ENCODE measurements around the gene SOAT1. TPM values are rescaled to one million over a fixed set of nuclear protein-coding genes. Genes with fewer than 3 reads are reported as not detected.

SOAT1 gene
- total RNA-seq, 3 donors from 2014 or later, result 25.1 to 32.6 (median 28.6) TPM

DNA sequence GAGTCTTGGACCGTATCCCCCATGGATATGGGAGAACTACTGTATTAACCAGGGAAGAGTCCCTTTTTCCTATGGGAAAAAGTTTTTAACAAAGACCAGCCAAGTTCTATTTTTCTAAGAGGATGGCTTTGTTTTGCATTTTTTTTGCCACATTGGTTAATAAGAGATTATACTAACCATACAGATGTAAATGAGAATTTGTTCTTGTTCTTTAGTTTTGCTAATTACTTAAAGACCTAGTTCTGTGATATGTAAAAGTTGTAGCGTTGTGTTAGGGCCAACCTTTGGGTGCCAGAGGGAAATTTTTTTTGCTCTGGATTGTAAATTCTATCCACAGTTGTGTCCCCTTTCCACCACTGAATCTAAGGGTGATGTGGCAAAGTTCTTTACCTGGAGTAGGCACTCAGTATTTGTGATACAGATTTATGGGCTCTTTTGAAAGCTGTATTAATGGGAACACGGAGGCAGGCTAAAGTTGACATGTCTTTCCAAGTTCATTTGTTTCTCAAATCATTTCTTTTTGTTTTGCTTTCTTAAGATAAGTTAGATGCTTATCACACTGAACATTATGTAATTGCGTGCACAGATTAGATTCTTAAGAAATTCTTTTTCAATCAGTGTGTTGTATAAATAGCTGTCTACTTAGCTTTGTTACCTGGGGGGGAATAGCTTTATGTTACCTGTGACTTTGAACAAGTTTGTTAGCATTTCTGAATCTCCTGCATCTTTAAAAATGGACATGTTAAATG, 2.9 kb downstream of the SOAT1 start:
- intact Hi-C loops (cut with DNase I, micrococcal nuclease), result no loop called here
- no peak overlapping the region for H3K4me3 ChIP-seq

DNA sequence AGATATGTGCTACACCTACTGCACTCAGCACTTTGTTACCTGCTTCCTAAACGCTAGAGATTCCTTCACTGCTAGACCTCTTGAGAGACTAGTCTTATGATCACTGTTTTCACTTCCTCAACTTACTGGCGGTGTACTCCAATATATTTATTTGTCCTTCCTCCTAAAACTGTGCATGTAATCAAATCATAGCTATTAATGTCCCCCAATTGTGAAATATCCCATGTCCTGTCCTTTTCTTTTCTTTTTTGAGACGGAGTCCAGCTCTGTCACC, 3.4 kb downstream of the SOAT1 start:
- Histone ChIP-seq H3K36me3 (ENCODE audit: low read depth) (no peaks in the 10 kb centered on the region), H3K4me1 (ENCODE audit: low read depth) (peaks cover 20% of the 10 kb centered on the region), H3K4me3 (no peak overlapping the region), H3K9me3 (no peaks in the 10 kb centered on the region)
- no peak for DNase-seq
- no peak for ATAC-seq
- TF ChIP-seq, protein P1, sequence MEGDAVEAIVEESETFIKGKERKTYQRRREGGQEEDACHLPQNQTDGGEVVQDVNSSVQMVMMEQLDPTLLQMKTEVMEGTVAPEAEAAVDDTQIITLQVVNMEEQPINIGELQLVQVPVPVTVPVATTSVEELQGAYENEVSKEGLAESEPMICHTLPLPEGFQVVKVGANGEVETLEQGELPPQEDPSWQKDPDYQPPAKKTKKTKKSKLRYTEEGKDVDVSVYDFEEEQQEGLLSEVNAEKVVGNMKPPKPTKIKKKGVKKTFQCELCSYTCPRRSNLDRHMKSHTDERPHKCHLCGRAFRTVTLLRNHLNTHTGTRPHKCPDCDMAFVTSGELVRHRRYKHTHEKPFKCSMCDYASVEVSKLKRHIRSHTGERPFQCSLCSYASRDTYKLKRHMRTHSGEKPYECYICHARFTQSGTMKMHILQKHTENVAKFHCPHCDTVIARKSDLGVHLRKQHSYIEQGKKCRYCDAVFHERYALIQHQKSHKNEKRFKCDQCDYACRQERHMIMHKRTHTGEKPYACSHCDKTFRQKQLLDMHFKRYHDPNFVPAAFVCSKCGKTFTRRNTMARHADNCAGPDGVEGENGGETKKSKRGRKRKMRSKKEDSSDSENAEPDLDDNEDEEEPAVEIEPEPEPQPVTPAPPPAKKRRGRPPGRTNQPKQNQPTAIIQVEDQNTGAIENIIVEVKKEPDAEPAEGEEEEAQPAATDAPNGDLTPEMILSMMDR (IDR thresholded peaks at IDR 0.05), result no peak
- intact Hi-C loops (cut with DNase I, micrococcal nuclease), result no loop called here

More for the DNA sequence above, 2.9 kb downstream of the SOAT1 start:
- H3K4me1 ChIP-seq (ENCODE audit: low read depth), result peaks cover 20% of the 10 kb centered on the region
- no peaks in the 10 kb centered on the region for H3K36me3 ChIP-seq (ENCODE audit: low read depth)
- H3K9me3 ChIP-seq, result no peaks in the 10 kb centered on the region
- ATAC-seq (no peak), DNase-seq (no peak)
- TF ChIP-seq, protein P1 (IDR thresholded peaks at IDR 0.05), result no peak

DNA sequence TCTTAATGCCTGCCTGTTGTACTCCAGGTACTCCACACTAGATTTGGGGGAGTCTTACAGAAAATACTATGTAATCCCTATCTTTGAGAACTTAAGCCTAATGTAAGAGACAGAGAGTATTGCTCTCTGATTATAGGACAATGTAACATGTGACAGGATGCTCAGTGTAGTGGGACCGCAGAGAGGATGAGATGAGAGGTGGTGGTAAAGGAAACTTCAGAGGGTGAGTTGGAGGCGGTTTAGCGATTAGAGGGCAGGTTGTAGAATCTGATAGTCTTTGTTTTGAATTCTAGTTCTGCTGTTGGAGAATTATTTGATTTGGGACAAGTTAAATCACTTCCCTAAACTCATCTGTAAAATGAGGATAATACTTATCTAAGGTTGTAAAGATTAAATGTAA, 5.4 kb downstream of the SOAT1 start:
- TF ChIP-seq, protein P1 (IDR thresholded peaks at IDR 0.05), result no peak
- H3K36me3 ChIP-seq (ENCODE audit: low read depth), result no peaks in the 10 kb centered on the region
- DNase-seq (no peak), ATAC-seq (peak; percentile 63)
- H3K9me3 ChIP-seq, result no peaks in the 10 kb centered on the region
- intact Hi-C loops (cut with DNase I, micrococcal nuclease), result no loop called here
- peaks cover 12% of the 10 kb centered on the region for H3K4me1 ChIP-seq (ENCODE audit: low read depth)
- no peak overlapping the region for H3K4me3 ChIP-seq

DNA sequence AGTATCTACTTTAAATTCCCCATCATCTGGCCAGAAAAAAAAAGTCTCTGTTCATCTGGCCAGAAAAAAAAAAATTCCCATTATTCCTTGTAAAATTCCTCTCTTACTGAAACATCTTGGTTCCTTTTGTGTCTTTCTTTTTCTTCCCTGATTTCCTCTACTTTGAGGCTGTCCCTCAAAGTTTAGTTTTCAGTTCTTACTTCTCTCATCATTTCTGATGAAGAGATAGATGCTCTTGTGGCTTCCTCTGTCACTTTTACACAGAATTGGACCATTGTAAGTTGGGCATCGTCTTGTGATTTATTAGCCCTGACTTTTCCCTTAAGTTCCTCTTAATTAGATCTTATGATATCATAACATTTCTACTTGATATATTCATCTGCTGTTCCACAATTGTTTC, 6.5 kb downstream of the SOAT1 start:
- DNase-seq (no peak), ATAC-seq (no peak)
- H3K4me1 ChIP-seq (ENCODE audit: low read depth), result peaks cover 5% of the 10 kb centered on the region
- intact Hi-C loops (cut with DNase I, micrococcal nuclease), result no loop called here
- H3K4me3 ChIP-seq, result no peak overlapping the region
- H3K9me3 ChIP-seq, result no peaks in the 10 kb centered on the region
- TF ChIP-seq, protein P1 (IDR thresholded peaks at IDR 0.05), result no peak
- H3K36me3 ChIP-seq (ENCODE audit: low read depth), result no peaks in the 10 kb centered on the region

DNA sequence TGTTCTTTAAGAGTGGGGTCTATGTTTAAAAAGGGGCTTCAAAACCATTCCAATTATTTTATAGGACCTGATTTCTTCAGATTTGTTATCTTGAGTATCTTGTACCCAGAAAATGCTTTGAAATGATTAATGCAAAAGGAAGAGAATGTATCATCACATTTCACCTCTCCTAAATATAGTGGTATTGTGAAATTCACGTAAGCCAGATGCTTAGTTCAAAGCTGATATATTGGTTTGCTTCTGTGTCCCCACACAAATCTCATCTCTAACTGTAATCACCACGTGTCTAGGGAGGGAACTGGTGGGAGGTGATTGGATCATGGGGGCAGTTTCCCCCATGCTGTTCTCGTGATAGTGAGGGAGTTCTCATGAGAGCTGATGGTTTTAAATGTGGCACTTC, 8.5 kb downstream of the SOAT1 start:
- H3K4me1 ChIP-seq (ENCODE audit: low read depth), result no peaks in the 10 kb centered on the region
- intact Hi-C loops (cut with DNase I, micrococcal nuclease), result no loop called here
- H3K4me3 ChIP-seq, result no peak overlapping the region
- TF ChIP-seq, protein P1 (IDR thresholded peaks at IDR 0.05), result no peak
- DNase-seq (no peak), ATAC-seq (no peak)
- H3K9me3 ChIP-seq, result no peaks in the 10 kb centered on the region
- no peaks in the 10 kb centered on the region for H3K36me3 ChIP-seq (ENCODE audit: low read depth)

Measured in mucosa of descending colon (tissue), 3 donors.